Measurements from ENCODE around the gene FAM184B.

FAM184B gene

GRCh38 chr4:17771284-17771908, 10.0 kb downstream of the FAM184B start:
- DNase-seq = no peak

- DNase-seq = no peak
These were observed 10.6 kb downstream of the FAM184B start for GRCh38 chr4:17770845-17771244.

- no peak for DNase-seq
These were observed 11.8 kb downstream of the FAM184B start for GRCh38 chr4:17769406-17770174.

- no peak for DNase-seq
These were observed 14.5 kb downstream of the FAM184B start for GRCh38 chr4:17766826-17767458.

- DNase-seq = no peak
These were observed 15.7 kb downstream of the FAM184B start for GRCh38 chr4:17765514-17766286.

GRCh38 chr4:17763931-17764330, 17.5 kb downstream of the FAM184B start:
- DNase-seq = no peak

- no peak for DNase-seq
These were observed 18.0 kb downstream of the FAM184B start for GRCh38 chr4:17763416-17763815.

- no peak for DNase-seq
These were observed 18.7 kb downstream of the FAM184B start for GRCh38 chr4:17762726-17763125.

- DNase-seq = no peak
These were observed 20.4 kb downstream of the FAM184B start for GRCh38 chr4:17761062-17761461.

- DNase-seq = no peak
These were observed 20.8 kb downstream of the FAM184B start for GRCh38 chr4:17760626-17761025.

GRCh38 chr4:17758485-17758884, 22.9 kb downstream of the FAM184B start:
- no peak for DNase-seq

GRCh38 chr4:17757621-17758020, 23.8 kb downstream of the FAM184B start:
- DNase-seq = no peak

GRCh38 chr4:17753646-17754045, 27.8 kb downstream of the FAM184B start:
- no peak for DNase-seq

GRCh38 chr4:17740702-17741101, 40.7 kb downstream of the FAM184B start:
- DNase-seq = no peak

GRCh38 chr4:17736484-17736883, 44.9 kb downstream of the FAM184B start:
- no peak for DNase-seq

- no peak for DNase-seq
These were observed 54.5 kb downstream of the FAM184B start for GRCh38 chr4:17726911-17727310.

- no peak for DNase-seq
These were observed 57.8 kb downstream of the FAM184B start for GRCh38 chr4:17723648-17724047.

GRCh38 chr4:17722356-17722700, 59.1 kb downstream of the FAM184B start:
- DNase-seq = no peak

- no peak for DNase-seq
These were observed 59.7 kb downstream of the FAM184B start for GRCh38 chr4:17721496-17722355.

GRCh38 chr4:17719106-17719505, 62.3 kb downstream of the FAM184B start:
- no peak for DNase-seq

GRCh38 chr4:17718471-17718870, 63.0 kb downstream of the FAM184B start:
- no peak for DNase-seq

- no peak for DNase-seq
These were observed 64.1 kb downstream of the FAM184B start for GRCh38 chr4:17717301-17717700.

GRCh38 chr4:17715511-17715910, 65.9 kb downstream of the FAM184B start:
- no peak for DNase-seq

All from activated T-cell treated with anti-CD3 and anti-CD28 coated beads, Interleukin-2, amount 50 U/mL, for 1 hour (primary cell).